Cardiac fibroblast (primary cell): Measurements from ENCODE around the gene MRPS18B.
"Not testable (repeated sequence)": the region's sequence is repeated elsewhere in the genome, so short reads cannot be mapped to it uniquely, and the experiment has no call there.

ENCODE experiments used
- DNase-seq, 2 donors: peaks; one replicate each; pipeline versions ENCODE4 v3.0.0 to v3.0.0-alpha.2; 2010; ENCODE audit warnings: low read depth in 2 of 2
- H3K4me3 ChIP-seq, 2 donors: replicated peaks in 1 of 2; 1 replicate in 1 of 2; 2 replicates in 1 of 2; pipeline ENCODE4 v1.5.1; 2011; ENCODE audit warnings: low read depth in 2 of 2, low read length in 2 of 2, mild to moderate bottlenecking in 2 of 2, moderate library complexity in 1 of 2
- TF ChIP-seq, protein P1 (sequence below): IDR thresholded peaks from one replicate; pipeline ENCODE4 v1.5.1; 2011; ENCODE audit warnings: low read depth, mild to moderate bottlenecking, low read length, inconsistent platforms

The MRPS18B gene

GRCh38 chr6:30597315-30598144 lies 20.1 kb upstream of the MRPS18B start:
- DNase-seq: peak; percentile 82 to 86
- not testable (repeated sequence) for H3K4me3 ChIP-seq
- TF ChIP-seq, protein P1, sequence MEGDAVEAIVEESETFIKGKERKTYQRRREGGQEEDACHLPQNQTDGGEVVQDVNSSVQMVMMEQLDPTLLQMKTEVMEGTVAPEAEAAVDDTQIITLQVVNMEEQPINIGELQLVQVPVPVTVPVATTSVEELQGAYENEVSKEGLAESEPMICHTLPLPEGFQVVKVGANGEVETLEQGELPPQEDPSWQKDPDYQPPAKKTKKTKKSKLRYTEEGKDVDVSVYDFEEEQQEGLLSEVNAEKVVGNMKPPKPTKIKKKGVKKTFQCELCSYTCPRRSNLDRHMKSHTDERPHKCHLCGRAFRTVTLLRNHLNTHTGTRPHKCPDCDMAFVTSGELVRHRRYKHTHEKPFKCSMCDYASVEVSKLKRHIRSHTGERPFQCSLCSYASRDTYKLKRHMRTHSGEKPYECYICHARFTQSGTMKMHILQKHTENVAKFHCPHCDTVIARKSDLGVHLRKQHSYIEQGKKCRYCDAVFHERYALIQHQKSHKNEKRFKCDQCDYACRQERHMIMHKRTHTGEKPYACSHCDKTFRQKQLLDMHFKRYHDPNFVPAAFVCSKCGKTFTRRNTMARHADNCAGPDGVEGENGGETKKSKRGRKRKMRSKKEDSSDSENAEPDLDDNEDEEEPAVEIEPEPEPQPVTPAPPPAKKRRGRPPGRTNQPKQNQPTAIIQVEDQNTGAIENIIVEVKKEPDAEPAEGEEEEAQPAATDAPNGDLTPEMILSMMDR: peak; percentile 68

DNA sequence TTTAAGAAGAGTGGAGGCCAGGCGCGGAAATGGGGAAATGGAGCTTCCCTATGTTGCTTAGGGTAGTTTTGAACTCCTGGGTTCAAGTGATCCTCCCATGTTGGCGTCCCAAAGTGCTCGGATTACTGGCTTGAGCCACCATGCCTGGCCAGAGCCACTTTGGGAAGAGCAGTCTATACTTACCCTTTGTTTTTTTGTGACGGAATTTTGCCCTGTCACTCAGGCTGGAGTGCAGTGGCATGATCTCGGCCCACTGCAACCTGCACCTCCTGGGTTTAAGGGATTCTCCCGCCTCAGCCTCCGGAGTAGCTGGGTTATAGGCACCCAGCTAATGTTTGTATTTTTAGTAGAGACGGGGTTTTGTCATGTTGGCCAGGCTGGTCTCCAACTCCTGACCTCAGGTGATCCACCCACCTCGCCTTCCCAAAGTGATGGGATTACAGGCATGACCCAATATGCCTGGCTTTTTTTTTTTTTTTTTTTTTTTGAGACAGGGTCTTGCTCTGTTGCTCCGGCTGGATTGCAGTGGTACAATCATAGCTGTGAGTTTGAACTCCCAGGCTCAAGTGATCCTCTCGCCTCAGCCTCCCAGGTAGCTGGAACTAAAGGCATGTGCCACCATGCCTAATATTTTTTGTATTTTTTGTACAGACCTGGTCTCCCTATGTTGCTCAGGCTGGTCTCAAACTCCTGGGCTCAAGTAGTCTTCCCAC lies 18.6 kb upstream of the MRPS18B start:
- H3K4me3 ChIP-seq: no peak overlapping the region
- no peak for DNase-seq
- TF ChIP-seq, protein P1: no peak

DNA sequence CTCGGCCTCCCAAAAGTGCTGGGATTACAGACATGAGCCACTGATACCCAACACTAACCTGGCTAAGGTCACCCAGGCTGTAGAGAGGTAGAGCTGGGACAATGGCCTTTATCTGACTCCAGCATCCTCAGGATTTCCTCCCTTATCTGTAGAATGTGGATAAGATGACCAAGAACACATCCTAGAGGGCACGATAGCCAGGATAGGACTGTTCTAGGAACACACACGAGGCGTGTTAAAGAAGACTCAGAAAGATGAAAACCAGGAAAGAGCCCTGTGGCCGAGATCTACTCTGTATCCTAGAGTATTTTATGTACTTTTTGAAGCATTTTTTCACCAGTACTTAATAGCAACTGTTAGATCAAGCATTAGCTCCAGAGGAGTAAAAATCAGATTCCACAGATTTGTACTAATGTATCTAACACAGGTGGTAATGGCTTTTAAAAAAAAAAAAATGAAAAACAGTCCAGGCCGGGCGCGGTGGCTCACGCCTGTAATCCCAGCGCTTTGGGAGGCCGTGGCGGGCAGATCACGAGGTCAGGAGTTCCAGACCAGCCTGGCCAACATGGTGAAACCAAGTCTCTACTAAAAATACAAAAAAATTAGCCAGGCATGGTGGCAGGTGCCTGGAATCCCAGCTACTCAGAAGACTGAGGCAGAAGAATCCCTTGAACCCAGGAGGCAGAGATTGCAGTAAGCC lies 17.9 kb upstream of the MRPS18B start:
- DNase-seq: no peak
- no peak overlapping the region for H3K4me3 ChIP-seq
- TF ChIP-seq, protein P1: no peak

DNA sequence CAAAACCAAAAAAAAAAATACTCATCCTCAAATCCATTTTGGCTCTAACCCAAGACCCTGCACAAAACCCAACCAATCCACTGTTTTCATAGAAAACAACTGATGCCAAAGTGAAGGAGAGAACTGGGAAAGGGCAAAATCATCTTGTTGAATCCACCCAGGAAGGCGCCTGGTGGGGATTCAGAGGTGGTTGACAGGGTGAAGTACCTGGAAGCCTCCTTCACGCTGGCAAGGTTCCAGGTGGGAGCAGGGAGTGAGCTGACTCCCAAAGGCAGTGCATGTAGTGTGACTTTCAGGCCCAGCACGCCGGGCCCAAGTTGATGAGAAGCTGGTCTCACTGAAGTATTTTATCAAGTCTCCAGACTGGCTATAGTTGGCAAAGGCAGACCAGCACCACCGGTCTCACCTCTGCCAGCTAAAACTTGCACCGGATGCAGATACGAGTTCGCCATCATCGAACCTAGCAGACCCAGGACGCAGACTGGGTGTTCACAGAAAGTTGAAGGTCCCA lies 17.1 kb upstream of the MRPS18B start:
- no peak overlapping the region for H3K4me3 ChIP-seq
- no peak for DNase-seq
- TF ChIP-seq, protein P1: no peak

DNA sequence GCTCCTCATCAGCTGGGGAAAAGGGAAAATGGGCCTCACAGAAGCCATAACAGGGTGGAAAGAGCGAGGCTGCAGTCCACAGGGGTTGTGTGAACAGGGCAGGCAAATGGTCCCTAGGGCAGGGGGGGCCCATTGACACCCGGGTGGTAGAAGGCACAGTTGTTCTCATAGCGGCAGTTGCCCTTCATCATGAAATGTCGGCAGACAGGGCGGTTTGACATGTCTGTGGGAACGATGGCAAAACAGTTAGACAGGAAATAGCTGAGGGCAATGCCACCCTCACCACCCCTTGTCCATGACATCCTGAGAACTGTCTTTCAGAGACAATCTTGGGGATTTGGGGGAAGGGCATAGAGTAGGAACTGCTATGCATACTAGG lies 16.2 kb upstream of the MRPS18B start:
- TF ChIP-seq, protein P1: no peak
- no peak for DNase-seq
- no peak overlapping the region for H3K4me3 ChIP-seq

GRCh38 chr6:30601815-30602641 lies 15.6 kb upstream of the MRPS18B start:
- TF ChIP-seq, protein P1: no peak
- DNase-seq: no peak
- no peak overlapping the region for H3K4me3 ChIP-seq
